T-helper 9 cell (primary cell): ENCODE results near the gene TEN1.

Experiments used
- DNase-seq: peaks from one replicate; pipeline ENCODE4 v3.0.0-alpha.2; 2020

Gene TEN1

DNA sequence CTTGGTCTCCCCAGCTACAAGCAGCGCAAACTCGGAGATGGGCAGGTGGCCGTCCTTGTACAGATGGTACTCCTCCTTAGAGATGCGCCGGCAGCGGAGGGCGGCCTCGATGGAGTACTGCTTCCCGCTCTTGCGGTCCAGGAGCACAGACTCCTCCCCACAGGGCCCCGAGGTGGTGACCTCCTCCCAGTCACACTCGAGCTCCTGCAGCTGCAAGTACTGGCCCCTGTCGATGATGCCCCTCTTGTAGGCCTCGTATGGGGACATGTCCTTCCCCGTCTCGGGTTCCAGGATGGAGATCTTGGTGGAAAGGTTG lies 28.8 kb downstream of the TEN1 start:
- DNase-seq = no peak

DNA sequence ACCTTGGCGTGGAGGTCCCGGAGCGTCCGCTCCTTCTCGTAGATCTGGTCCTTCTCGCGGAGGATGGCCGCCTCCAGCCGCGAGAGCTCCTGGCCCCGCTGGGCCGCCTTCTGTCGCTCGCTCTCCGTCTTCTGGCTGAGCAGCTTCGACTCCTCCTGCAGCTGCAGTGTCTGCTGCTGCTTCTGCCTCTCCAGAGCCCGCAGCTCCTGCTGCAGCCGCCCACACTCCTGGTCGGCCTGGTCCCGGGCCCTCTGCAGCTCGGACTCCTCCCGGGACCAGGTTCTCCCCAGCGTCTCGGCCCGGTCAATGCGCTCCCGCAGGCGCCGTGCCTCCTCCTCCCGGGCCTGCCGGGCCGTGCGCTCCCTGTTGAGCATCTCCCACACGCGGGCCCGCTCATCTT lies 29.2 kb downstream of the TEN1 start:
- no peak for DNase-seq

DNA sequence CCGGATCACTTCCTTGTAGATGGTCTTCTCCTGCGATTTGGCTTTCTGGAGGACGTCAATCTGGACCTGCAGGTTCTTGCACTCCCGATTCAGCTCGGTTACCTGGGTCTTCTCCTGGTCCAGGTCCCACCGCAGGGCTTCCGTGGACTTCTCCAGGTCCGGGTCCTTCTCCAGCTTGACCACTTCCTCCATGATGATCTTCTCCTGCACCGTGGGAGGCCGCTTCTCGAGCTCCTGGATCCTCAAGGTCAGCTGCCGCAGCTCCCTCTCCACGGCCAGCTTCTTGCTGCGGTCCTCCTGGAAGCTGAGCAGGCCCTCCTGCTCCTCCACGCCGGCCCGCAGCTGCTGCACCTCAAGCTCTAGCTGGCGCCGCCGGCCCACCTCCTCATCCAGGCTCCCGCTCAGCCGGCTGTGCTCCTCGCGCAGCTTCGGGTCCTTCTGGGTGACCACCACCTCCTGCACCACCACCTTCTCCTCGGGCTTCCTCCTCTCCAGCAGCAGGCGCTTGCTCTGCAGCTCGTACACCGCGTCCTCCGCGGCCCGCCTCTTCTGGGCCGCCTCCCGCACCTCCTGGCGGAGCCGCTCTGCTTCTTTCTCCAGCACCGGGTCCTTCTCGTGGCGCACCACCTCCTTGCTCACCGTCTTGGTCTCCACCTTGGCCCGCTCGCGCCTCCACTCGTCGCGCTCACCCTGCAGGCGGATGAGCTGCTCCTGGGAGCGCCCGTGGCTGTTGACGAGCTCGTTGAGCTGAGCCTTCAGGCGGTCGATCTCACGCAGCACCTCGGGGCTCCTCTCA lies 29.8 kb downstream of the TEN1 start:
- no peak for DNase-seq

DNA sequence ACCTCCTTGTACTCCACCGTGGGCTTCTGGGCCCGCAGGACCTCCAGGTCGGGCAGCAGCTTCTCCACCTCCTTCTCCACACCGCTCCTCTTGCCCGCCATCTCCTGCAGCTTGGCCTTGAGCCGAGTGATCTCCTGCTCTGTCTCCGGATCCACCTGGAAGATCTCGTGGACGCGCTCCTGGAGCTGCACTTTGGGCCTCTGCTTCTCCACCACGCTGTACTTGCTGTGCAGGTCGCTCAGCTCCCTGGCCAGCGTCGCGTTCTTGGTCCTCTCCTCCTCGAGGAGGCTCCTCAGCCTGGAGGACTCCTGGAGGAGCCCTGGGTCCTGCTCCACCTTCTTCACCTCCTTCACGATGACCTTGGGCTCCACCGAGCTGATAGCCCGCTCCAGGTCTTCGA lies 30.4 kb downstream of the TEN1 start:
- DNase-seq = no peak

DNA sequence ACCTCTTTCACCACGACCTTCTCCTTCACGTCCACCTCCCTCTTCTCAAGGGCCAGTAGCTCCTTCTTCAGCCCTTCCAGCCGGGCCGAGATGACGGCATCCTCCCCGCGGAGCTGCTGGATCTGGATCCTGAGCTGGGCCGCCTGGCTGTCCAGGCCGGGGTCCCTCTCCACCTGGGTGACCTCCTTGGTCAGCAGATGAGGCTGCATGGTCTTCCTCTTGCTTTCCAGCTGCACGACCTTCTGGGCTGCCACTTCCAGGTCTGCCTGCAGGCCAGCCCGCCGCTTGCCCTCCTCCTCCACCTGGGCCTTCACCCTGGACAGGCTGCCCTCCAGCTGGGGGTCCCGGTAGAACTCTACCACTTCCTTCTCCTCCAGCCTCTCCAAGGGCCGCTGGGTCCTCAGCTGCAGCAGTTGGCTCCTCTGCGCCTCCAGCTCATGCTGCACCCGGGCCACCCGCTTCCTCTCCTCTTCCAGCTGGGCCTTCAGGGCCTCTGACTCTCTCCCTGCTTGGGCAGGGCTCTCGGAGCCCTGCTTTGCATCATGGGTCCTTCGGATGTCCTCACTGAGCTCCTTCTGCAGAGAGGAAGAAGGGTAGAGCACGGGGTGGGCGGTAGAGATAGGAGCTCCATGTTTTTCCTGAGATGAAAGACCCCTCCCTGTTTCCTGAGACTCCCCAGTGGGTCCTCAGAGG lies 31.1 kb downstream of the TEN1 start:
- DNase-seq = no peak

DNA sequence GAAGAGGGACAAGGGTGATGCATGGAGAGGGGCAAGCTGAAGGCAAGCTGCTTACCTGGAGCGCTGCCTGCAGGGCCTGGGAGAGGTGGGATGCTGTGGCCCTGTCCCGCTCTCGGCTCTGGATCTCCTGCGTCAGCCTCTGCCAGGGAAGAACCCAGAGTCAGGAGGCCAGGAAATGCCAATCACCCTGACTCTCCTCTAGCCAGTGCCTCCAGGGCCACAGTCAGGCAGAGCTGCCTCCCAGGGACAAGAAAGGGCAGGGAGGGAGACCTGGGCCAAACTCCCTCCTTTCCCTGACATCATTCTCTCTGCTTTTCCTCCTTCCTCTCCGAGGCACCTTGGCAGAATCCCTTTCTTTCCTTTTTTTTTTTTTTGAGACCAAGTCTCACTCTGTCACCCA lies 32.9 kb downstream of the TEN1 start:
- no peak for DNase-seq

DNA sequence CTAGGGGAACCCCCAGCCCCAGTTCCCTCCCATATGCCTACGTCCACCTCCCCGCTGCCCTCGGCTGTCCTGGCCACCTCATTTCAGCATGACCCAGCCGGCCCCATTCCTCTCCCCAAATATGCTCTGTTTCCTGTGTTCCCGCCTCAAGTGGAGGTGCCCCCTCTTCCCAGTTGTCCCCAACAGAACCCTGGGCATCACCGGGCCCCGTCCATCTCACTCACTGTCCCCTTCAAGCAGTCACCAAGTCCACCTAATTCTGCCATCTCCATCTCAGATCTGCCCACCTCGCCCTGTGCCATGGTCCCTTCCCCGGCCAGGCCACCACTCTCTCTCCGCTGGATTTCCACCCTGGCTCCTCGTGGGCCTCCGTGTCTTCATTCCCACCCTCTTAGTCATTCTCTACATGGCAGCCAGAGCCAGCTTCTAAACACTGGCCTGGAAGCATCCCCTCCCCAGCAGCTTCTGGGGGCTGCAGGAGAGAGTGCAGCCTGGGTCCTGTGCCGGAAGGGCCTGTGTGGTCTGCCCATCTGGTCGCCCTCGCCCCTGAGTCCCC lies 34.4 kb downstream of the TEN1 start:
- DNase-seq = no peak

DNA sequence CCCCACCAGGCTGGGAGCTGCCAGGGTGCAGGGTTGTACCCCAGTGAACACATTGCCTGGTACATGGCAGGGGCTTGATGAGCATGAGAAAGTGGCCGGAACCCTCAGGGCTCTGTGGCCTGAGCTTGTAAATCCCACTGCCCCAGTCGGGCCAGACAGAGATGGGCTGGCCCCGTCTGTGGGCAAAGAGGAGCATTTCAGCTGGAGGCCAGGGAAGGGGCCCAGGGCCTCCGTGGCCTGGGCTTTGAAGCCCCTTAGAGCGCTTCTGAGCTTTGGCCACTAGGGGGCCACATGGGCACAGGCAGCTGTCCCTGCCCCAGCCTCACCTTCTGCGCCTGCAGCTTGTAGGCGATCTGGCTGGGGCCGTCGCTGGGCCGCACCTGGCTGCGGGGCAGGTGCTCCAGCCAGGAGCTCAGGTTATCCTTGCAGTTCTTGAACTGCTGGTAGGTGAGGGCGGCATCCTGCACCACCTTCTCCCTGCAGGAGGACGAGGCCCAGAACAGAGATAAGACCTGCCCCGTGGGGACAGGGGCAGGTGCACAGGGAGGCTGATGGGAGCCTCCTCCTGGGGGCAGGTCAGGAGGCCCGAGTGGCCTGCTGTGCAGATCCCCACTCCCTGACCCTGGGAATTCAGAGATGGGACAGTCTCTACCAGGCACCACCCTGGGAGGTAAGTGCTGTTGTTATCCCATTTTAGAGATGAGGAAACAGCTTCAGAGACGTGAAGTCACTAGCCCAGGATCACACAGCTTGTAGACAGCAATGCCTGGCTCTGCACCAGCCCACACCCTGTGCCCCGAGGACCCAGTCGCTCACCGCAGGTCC lies 35.3 kb downstream of the TEN1 start:
- DNase-seq = peak; percentile 65

DNA sequence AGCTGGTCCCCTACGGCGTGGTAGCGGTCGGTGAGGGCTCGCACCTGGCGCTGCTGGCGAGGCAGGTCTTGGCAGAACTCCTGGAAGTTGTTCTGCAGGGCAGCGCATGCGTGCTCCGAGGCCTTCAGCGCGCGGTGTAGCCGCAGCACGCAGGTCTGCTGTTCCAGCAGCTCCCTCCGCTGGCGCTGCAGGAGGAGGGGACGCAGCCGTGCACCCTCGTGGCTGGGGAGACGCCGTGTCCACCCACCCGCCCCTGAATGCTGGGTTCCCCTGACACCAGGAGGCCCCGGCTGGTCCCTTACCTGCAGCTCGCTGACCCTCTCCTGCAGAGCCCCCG lies 35.9 kb downstream of the TEN1 start:
- DNase-seq = no peak

DNA sequence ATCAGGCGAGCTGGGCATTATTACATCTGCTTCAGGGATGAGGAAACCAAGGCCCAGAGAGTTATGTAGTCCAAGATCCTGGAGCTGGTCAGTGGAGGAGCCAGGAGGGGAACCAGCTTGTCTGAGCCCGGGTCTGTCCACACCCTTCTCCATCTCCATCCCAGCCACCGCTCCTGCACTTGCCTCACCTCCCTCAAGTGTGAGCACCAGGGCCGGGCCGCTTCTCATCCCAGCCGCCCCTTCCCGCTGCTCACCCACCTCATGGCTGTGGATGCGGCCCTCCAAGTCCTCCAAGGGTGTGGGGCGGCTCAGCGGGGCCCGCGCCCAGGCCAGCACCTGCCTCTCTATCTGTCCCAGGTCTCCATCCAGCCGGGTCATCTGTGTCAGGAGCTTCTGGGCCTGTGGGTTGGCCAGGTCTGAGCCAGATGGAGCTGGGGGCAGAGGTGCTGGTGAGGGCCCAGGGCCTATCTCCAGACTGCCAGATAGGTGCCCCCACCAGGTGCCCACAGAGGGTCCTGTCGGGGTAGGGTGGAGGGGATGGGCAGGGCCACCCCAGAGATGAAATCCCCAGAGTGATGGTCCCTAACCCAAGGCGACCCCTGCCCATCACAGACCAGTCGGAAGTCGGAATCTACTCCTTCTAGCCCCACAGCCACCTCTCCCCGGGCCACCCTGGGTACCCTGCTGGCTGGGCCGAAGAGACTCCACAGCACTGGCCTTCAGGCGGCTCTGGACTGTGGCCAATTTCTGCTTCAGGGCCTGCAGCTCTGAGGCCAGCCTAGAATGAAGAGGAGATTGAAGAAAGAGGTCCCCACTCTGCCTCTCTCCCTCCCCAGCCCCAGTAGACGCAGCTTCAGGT lies 38.7 kb downstream of the TEN1 start:
- no peak for DNase-seq

DNA sequence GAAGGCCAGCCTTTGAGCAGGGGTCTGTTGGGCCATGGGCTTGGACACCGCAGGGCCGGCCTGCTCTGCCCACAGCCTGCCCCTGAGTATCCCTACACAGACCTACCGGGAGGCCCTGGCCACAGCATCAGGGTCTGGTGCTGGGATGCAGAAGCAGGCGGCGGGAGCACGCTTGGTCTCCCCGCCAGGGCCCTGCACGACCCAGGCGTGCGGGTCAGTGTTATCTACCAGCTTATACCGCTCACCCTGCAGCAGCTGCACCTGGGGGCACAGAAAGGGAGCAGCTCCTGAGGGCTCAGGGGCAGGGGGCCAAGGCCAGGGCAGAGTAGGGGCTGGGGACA lies 39.3 kb downstream of the TEN1 start:
- DNase-seq = no peak

DNA sequence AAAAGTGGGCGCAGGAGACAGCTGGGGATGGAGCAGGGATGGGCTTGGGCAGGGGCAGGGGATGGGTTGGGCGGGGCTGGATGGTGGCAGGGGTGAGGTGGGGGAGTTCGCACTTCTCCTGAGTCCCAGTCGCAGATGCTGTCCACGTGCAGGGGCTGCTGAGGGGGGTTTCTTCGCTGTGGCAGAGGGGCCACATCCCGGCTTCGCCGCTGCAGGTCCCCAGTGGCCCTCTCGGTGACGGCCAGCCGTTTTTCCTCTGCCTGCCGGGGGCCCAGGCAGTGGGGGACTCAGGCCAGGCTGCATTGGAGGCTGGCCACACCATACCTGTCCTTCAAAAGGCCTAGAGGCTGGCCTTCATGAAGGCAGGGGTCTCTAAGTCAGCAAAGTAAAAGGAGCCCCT lies 39.8 kb downstream of the TEN1 start:
- DNase-seq = no peak

DNA sequence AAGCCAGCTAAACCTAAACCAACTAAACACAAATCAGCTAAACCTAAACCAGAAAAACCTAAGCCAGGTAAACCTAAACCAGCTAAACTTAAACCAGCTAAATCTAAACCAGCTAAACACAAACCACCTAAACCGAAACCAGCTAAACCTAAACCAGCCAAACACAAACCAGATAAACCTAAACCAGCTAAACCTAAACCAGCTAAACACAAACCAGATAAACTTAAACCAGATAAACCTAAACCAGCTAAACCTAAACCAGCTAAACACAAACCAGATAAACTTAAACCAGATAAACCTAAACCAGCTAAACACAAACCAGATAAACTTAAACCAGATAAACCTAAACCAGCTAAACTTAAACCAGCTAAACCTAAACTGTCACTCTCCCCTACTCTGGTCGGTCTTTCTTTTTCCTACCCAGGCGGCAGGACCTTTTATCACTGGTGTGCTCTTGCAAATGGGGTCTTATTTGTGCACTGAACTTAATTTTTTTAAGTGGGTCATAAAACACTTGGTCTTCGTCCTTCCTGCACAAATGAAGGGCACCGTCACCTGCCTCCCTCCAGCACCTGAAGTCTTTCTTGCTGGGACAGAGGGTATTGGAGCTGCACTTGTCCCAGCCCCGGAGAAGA lies 40.9 kb downstream of the TEN1 start:
- no peak for DNase-seq

DNA sequence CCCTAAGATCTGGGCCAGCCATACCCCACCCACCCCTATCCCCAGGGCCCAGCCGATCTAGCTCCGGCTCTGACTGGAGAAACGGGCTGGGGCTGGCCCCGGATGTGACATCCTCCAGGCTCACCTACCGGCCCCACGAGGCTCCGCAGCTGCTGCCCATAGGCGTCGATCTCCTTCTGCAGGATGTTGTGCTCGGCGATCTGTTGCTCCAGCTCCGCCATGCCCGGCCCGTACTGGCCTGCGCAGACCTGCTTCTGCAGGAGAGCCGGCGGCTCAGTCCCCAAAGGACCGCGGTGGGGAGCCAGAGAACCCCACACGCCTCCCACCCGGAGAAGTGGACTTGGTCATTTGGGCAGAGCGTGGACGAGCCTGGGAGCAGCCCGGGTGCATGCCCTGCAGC lies 43.2 kb downstream of the TEN1 start:
- DNase-seq = no peak

DNA sequence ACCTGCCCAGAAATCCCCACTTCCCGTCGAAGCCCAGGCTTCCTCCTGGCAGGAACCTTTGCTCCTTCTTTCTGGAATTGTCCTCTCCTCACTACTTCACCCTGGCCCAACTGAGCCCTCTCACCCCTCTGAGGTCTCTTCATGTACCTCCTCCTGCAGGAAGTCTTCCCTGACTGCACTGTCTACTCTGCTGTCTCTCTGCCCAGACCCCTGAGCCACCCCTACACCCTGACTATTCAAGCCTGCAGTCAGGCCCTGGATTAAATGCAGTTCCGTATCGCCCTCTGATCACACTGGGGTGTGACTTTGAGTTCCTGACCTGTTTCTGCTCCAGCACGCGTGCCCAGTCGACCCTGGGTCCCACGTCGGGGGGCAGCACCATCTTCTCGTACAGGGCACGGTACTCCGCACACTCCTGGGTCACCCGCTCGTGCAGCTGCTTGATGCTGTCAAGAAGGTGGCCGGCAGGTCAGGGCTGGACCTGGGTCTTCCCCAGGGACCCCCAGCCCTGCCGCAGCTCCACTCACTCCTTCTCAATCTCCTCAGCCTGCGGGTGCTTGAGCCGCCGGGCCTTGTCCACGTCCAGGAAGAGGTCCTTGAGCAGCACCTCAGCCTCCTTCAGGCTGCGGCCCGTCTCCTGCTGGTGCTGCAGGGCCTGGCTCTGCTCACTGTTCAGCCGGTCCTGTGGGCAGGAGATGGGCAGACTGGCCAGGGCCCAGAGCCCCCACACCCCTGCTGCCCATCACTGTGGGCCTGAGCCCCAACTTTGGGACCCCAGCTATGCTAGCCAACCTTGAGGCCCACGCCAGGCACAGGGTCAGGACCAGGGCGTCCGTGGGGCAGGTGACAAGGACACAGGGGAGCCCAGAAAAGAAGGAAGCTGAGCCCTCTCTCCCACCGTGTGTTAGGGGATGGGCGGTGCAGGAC lies 44.2 kb downstream of the TEN1 start:
- DNase-seq = no peak

DNA sequence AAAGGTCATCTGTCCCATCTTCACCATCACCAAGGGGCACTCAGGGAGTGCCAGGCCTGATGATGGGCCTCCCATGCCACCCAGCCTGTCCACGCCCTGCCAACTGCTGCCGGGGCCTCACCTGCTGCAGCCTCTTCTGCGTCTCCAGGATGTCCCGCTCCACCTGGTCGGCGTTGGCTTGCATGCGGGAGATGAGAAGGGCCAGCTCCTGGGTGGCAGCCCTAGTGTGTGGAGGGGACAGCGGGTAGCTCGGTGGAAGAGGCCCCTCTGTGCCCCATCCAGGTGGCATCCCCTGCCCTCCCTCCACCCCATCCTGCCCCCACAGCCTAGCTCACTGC lies 44.8 kb downstream of the TEN1 start:
- no peak for DNase-seq

DNA sequence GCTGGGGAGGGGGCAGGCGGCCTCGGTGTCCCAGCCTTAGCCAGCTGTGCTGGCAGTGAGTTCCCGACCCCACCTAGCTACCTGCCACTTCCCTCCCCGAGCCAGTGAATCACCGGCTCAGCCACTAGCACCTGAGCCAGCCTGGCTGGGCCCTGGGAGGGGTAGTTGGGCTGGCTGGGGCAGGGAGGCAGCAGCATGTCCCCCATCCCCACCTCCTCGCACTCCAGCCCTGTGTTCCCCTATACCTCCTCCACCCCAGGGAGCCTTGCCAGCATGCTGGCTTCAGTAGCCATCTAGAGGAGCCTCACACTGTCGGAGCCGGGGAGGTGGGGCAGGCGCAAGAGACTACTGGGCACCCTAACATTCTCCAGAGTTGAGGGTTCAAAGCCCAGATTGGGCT lies 45.3 kb downstream of the TEN1 start:
- DNase-seq = no peak

DNA sequence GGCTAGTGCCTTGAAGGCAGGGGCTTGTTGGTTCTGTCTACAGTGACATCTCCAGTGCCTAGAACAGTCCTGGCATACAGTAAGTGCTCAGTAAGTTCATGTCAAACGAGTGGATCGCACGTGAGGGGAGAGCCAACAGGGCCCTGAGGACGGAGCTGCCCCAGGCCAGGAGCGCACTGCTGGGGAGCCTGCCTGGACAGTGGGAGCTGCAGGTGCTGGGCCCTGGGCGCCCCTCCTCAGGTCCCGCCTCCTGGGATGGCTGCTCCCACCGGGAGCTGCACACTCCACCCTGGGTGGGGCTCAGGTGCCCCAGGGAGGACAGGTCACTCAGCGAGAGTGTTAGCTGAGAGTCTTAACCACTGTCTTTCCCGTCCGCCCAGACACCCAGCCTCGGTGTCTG lies 46.3 kb downstream of the TEN1 start:
- DNase-seq = no peak

DNA sequence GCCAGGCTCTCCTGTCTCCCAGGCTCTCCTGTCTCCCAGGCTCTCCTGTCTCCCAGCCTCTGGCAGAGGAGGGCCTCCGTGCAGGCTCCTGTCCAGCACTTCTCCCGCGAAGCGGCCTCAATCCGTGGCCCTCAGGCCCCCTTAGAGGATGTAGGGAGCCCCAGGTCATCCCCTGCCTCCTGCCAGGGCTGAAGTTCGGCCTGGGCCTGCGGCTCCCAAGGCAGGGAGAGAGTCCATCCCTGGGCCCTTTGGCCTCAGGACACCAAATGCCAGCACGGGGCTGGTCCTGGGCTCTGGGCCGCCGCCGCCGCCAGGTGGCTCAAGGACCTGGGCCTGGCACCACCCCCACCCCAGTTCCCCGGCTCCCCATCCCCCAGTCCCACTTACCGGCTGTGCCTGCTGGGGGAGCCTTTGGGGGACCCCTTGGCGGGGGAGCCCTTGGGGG lies 47.7 kb downstream of the TEN1 start:
- no peak for DNase-seq

DNA sequence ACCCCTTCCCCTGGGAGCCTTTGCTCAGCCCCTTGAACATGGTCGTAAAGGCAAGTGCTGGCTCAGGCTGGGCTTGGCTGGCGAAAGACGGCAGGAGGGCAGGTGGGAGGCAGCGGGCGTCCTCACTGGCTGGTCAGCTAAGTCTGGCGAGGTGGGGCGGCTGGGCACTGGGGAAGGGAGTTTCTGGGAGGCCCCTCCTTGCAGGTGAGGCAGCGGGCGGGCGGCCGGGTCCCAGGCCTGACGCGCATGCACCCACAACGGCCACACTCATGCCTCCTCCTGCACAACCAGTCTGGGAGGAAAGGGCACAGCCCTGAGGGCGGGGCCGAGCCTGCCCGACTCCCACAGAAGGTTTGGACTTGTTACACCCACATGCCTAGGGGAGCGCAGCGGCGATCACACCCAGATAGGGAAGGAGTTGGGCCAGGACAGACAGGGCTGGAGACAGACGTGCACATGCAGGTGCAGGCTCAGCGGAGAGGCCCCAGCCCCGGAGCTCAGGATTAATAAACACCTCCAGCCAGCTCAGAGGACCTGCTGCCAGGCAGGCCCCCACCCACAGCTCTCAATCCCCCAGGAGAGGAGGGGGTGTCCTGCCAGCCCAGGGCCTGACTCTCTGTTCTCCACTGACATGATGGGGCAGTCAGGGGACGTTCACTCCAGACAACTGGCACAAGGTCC lies 48.3 kb downstream of the TEN1 start, which contains the start of gene EVPL:
EVPL (minus strand) TSS at position 148 of the 681 bp plus-strand sequence; CDS start at position 40, 108 bp downstream.
- no peak for DNase-seq
